ENCODE measurements around the gene ALDOC.

- TF ChIP-seq MAX (IDR thresholded peaks at IDR 0.05; ENCODE audit: low read depth, low read length), result no peak
- no peak for TF ChIP-seq CTCF (IDR thresholded peaks at IDR 0.05; ENCODE audit: low read depth, low read length)
Measured at GRCh38 chr17:28549236-28550132, 27.2 kb downstream of the ALDOC start.

All from NB4 (cell line).